ENCODE measurements around the gene TWF2. TPM values are rescaled to one million over a fixed set of nuclear protein-coding genes. Genes with fewer than 3 reads are reported as not detected.

Gene TWF2
- polyA plus RNA-seq, 1 donor from 2014 or later, result 61.7 TPM

DNA sequence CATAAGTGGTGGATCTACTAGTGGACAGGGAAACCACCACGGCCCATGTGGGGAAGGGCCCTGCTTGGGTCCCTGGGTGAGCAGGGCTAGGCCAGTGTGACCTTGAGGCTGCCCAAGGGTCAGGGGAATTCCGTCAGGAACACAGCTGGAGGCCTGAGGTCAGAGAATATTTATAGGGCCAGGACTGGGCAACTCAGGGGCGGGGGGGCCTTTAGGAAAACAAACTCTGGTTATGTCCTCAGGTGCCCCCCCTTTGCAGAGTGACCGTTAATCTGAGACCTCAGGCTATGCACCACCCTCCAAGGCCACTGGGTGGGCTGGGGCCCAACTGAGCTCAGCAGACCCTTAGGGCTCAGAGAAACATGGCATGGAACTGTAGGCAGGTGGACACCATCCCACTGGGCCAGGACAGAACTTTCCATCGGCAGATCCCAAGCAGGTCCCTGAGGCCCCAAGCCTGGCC, 2.5 kb downstream of the TWF2 start:
- H3K79me2 ChIP-seq (replicated peaks; ENCODE audit: insufficient read depth, low read length), result peaks cover 13% of the 10 kb centered on the region
- no peaks in the 10 kb centered on the region for H3K9me2 ChIP-seq (ENCODE audit: insufficient read depth, low read length)
- H2AFZ ChIP-seq (ENCODE audit: low read depth, low read length), result no peak overlapping the region
- no peaks in the 10 kb centered on the region for H3K36me3 ChIP-seq (ENCODE audit: insufficient read depth, low read length)
- TF ChIP-seq SMC3 (conservative IDR thresholded peaks at IDR 0.05; ENCODE audit: poor library complexity), result no peak
- no peak for TF ChIP-seq RAD21 (conservative IDR thresholded peaks at IDR 0.05)
- TF ChIP-seq, protein P1, sequence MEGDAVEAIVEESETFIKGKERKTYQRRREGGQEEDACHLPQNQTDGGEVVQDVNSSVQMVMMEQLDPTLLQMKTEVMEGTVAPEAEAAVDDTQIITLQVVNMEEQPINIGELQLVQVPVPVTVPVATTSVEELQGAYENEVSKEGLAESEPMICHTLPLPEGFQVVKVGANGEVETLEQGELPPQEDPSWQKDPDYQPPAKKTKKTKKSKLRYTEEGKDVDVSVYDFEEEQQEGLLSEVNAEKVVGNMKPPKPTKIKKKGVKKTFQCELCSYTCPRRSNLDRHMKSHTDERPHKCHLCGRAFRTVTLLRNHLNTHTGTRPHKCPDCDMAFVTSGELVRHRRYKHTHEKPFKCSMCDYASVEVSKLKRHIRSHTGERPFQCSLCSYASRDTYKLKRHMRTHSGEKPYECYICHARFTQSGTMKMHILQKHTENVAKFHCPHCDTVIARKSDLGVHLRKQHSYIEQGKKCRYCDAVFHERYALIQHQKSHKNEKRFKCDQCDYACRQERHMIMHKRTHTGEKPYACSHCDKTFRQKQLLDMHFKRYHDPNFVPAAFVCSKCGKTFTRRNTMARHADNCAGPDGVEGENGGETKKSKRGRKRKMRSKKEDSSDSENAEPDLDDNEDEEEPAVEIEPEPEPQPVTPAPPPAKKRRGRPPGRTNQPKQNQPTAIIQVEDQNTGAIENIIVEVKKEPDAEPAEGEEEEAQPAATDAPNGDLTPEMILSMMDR (IDR thresholded peaks at IDR 0.05; ENCODE audit: poor library complexity, severe bottlenecking), result no peak
- no peak for TF ChIP-seq EP300 (conservative IDR thresholded peaks at IDR 0.05; ENCODE audit: poor library complexity, severe bottlenecking)
- no peak for TF ChIP-seq EZH2 (IDR thresholded peaks at IDR 0.05; ENCODE audit: borderline replicate concordance, insufficient read depth, low read length, poor library complexity, severe bottlenecking)
- TF ChIP-seq POLR2AphosphoS5 (IDR thresholded peaks at IDR 0.05), result no peak
- TF ChIP-seq MXI1 (conservative IDR thresholded peaks at IDR 0.05; ENCODE audit: poor library complexity, severe bottlenecking), result no peak
- TF ChIP-seq TAF1 (IDR thresholded peaks at IDR 0.05; ENCODE audit: low read depth), result no peak
- no peak overlapping the region for H3K4me2 ChIP-seq (ENCODE audit: low read length)
- no peaks in the 10 kb centered on the region for H3K27me3 ChIP-seq (ENCODE audit: insufficient read depth, low read depth, low read length)
- H3F3A ChIP-seq (ENCODE audit: insufficient read depth, low read length, poor library complexity, severe bottlenecking), result no peaks in the 10 kb centered on the region
- H3K27ac ChIP-seq (ENCODE audit: low read length), result no peak overlapping the region
- no peaks in the 10 kb centered on the region for H4K20me1 ChIP-seq (ENCODE audit: insufficient read depth)
- no peaks in the 10 kb centered on the region for H3K9me3 ChIP-seq (ENCODE audit: low read length)
- H3K4me3 ChIP-seq (ENCODE audit: low read length), result no peak overlapping the region
- H3K9ac ChIP-seq (ENCODE audit: low read length), result no peak overlapping the region

DNA sequence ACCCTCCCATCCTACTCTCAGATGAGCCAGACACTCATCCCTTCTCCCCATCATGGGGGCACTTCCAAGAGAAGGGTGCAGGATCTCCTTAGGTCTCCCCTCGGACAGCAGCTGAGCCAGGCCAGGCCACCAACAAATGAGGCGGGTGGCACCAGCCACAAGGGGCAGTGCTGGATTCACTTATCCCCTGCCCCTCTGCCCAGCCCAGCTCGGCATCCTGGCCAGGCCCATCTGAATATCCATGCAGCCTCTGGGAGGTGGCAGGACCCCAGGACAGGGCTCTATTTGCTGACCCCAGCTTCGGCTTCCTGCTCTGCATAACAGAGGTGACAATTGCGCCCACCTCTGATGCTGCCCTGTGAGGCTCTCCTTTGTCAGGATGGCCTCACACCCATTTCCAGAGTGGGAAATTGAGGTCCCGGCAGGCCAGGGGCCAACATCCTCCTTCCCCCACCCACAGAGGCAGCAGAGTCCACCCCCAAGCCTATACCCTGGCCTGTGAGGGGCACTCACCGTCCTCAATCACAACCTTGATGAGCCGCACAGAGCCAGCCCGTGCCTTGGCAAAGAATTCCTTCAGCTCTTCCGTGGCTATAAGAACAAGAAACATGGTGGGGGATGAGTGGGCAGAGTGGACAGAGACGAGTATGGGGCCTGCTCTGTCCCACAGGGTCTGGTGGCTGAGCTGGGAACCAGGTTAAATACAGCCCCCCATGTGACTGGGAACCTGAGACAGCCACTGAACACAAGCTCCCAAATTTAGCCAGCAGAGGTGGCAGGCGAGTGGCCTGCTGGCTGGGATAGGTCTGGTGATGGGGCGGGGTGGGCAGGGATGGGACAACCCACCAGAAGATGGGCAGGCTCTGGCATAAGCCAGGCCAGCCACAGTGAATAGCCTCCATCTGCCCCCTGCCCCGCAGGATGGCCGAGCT, 4.2 kb downstream of the TWF2 start:
- H3K4me2 ChIP-seq (ENCODE audit: low read length), result no peak overlapping the region
- no peaks in the 10 kb centered on the region for H4K20me1 ChIP-seq (ENCODE audit: insufficient read depth)
- TF ChIP-seq POLR2AphosphoS5 (IDR thresholded peaks at IDR 0.05) (no peak), SMC3 (conservative IDR thresholded peaks at IDR 0.05; ENCODE audit: poor library complexity) (no peak)
- no peaks in the 10 kb centered on the region for H3K9me2 ChIP-seq (ENCODE audit: insufficient read depth, low read length)
- H3K27ac ChIP-seq (ENCODE audit: low read length), result no peak overlapping the region
- H3F3A ChIP-seq (ENCODE audit: insufficient read depth, low read length, poor library complexity, severe bottlenecking), result no peaks in the 10 kb centered on the region
- no peaks in the 10 kb centered on the region for H3K9me3 ChIP-seq (ENCODE audit: low read length)
- no peaks in the 10 kb centered on the region for H3K27me3 ChIP-seq (ENCODE audit: insufficient read depth, low read depth, low read length)
- H3K4me3 ChIP-seq (ENCODE audit: low read length), result no peak overlapping the region
- peaks cover 8% of the 10 kb centered on the region for H3K36me3 ChIP-seq (ENCODE audit: insufficient read depth, low read length)
- no peak overlapping the region for H2AFZ ChIP-seq (ENCODE audit: low read depth, low read length)
- H3K9ac ChIP-seq (ENCODE audit: low read length), result no peak overlapping the region
- peaks cover 13% of the 10 kb centered on the region for H3K79me2 ChIP-seq (replicated peaks; ENCODE audit: insufficient read depth, low read length)

DNA sequence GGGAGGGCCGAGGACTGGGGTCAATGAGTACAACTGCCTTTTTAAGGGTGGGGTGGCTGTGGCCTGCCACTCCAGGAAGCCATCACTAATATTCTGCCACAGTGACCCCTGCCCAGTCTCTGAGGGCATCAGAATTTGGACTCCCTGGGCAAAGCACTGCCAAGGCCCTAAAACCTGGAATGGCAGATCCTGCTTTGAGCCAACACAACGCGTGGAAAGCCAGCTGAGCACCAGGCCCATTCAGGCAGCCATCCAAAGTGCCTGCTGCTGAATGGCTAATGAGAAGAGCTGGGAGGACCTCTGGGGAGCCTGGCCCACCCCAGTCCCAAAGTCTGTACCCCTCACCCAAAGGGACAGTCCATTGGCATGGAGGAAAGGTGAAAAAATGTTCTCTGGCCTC, 5.0 kb downstream of the TWF2 start:
- Histone ChIP-seq H3F3A (ENCODE audit: insufficient read depth, low read length, poor library complexity, severe bottlenecking) (no peaks in the 10 kb centered on the region), H3K9ac (ENCODE audit: low read length) (no peak overlapping the region), H3K36me3 (ENCODE audit: insufficient read depth, low read length) (peaks cover 8% of the 10 kb centered on the region), H4K20me1 (ENCODE audit: insufficient read depth) (no peaks in the 10 kb centered on the region), H3K9me3 (ENCODE audit: low read length) (no peaks in the 10 kb centered on the region), H2AFZ (ENCODE audit: low read depth, low read length) (no peak overlapping the region), H3K4me3 (ENCODE audit: low read length) (no peak overlapping the region), H3K27ac (ENCODE audit: low read length) (no peak overlapping the region), H3K4me2 (ENCODE audit: low read length) (no peak overlapping the region), H3K27me3 (ENCODE audit: insufficient read depth, low read depth, low read length) (no peaks in the 10 kb centered on the region), H3K79me2 (replicated peaks; ENCODE audit: insufficient read depth, low read length) (peaks cover 13% of the 10 kb centered on the region), H3K9me2 (ENCODE audit: insufficient read depth, low read length) (no peaks in the 10 kb centered on the region)
- TF ChIP-seq SMC3 (conservative IDR thresholded peaks at IDR 0.05; ENCODE audit: poor library complexity) (no peak), EZH2 (IDR thresholded peaks at IDR 0.05; ENCODE audit: borderline replicate concordance, insufficient read depth, low read length, poor library complexity, severe bottlenecking) (no peak)

Measured in neural cell (in vitro differentiated cells).